ENCODE measurements around the gene GRM3. TPM values are rescaled to one million over a fixed set of nuclear protein-coding genes. Genes with fewer than 3 reads are reported as not detected.

The GRM3 gene
- total RNA-seq, 1 experiment from 2014 or later, result not detected

DNA sequence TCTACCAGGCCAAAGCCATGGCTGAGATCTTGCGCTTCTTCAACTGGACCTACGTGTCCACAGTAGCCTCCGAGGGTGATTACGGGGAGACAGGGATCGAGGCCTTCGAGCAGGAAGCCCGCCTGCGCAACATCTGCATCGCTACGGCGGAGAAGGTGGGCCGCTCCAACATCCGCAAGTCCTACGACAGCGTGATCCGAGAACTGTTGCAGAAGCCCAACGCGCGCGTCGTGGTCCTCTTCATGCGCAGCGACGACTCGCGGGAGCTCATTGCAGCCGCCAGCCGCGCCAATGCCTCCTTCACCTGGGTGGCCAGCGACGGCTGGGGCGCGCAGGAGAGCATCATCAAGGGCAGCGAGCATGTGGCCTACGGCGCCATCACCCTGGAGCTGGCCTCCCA, 142.7 kb downstream of the GRM3 start:
- BruUV-seq (replicated peaks), result no TSS peak
- ATAC-seq, result no peak
- Histone ChIP-seq H3K9ac (ENCODE audit: low read length) (no peak overlapping the region), H2AFZ (ENCODE audit: low read length) (no peak overlapping the region), H3K9me2 (replicated peaks; ENCODE audit: low read length) (no peaks in the 10 kb centered on the region), H3K79me2 (ENCODE audit: low read length) (no peaks in the 10 kb centered on the region), H3K36me3 (ENCODE audit: low read depth, low read length) (no peaks in the 10 kb centered on the region), H4K20me1 (ENCODE audit: low read length) (no peaks in the 10 kb centered on the region), H3K4me2 (ENCODE audit: low read length) (no peak overlapping the region), H3K27ac (ENCODE audit: low read length) (no peak overlapping the region), H3K9me3 (ENCODE audit: low read length) (no peaks in the 10 kb centered on the region), H3K4me1 (ENCODE audit: insufficient read depth, low read length) (no peaks in the 10 kb centered on the region), H3K4me3 (ENCODE audit: low read length) (no peak overlapping the region), H3K27me3 (ENCODE audit: low read length) (no peaks in the 10 kb centered on the region), H3F3A (ENCODE audit: low read length, unreplicated experiment) (no peaks in the 10 kb centered on the region)
- intact Hi-C loops (cut with micrococcal nuclease), result no loop called here
- POLR2A ChIA-PET (ENCODE audit: unreplicated experiment), result no interaction called here
- CTCF ChIA-PET, result no interaction called here
- no peak for DNase-seq
- TF ChIP-seq EZH2 (IDR thresholded peaks at IDR 0.05; ENCODE audit: low read length, unreplicated experiment), result no peak
- TF ChIP-seq, protein P1, sequence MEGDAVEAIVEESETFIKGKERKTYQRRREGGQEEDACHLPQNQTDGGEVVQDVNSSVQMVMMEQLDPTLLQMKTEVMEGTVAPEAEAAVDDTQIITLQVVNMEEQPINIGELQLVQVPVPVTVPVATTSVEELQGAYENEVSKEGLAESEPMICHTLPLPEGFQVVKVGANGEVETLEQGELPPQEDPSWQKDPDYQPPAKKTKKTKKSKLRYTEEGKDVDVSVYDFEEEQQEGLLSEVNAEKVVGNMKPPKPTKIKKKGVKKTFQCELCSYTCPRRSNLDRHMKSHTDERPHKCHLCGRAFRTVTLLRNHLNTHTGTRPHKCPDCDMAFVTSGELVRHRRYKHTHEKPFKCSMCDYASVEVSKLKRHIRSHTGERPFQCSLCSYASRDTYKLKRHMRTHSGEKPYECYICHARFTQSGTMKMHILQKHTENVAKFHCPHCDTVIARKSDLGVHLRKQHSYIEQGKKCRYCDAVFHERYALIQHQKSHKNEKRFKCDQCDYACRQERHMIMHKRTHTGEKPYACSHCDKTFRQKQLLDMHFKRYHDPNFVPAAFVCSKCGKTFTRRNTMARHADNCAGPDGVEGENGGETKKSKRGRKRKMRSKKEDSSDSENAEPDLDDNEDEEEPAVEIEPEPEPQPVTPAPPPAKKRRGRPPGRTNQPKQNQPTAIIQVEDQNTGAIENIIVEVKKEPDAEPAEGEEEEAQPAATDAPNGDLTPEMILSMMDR (conservative IDR thresholded peaks at IDR 0.05; ENCODE audit: low read depth, low read length), result no peak
- TF ChIP-seq EZH2phosphoT487 (IDR thresholded peaks at IDR 0.05; ENCODE audit: borderline replicate concordance, low read length), result no peak

DNA sequence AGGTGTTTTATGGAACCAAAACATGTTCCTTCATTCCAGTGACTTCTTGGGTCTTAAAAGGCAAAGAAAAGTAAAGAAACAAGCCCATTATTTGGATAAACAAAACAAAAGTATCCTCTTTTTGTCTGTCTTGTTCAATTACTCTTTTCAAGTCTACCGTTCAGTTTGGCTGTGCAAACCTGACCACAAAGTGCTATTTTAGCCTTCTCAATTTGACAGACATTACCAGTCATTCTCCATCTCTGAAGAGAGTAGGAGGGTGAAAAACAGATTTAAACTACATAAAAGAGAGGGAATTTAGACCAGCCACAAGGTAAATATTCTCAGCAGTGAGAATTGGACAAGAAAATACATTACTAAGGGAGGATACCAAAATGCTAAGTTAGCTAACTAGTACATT, 145.2 kb downstream of the GRM3 start:
- Histone ChIP-seq H3K79me2 (ENCODE audit: low read length) (no peaks in the 10 kb centered on the region), H3K4me1 (ENCODE audit: insufficient read depth, low read length) (no peaks in the 10 kb centered on the region), H3F3A (ENCODE audit: low read length, unreplicated experiment) (no peaks in the 10 kb centered on the region), H3K4me2 (ENCODE audit: low read length) (no peak overlapping the region), H3K9ac (ENCODE audit: low read length) (no peak overlapping the region), H2AFZ (ENCODE audit: low read length) (no peak overlapping the region), H3K27ac (ENCODE audit: low read length) (no peak overlapping the region), H3K9me2 (replicated peaks; ENCODE audit: low read length) (no peaks in the 10 kb centered on the region), H3K9me3 (ENCODE audit: low read length) (no peaks in the 10 kb centered on the region), H3K4me3 (ENCODE audit: low read length) (no peak overlapping the region), H3K27me3 (ENCODE audit: low read length) (no peaks in the 10 kb centered on the region), H4K20me1 (ENCODE audit: low read length) (no peaks in the 10 kb centered on the region), H3K36me3 (ENCODE audit: low read depth, low read length) (no peaks in the 10 kb centered on the region)
- ChIA-PET CTCF (no interaction called here), POLR2A (ENCODE audit: unreplicated experiment) (no interaction called here)
- no peak for DNase-seq
- TF ChIP-seq EZH2 (IDR thresholded peaks at IDR 0.05; ENCODE audit: low read length, unreplicated experiment) (no peak), EZH2phosphoT487 (IDR thresholded peaks at IDR 0.05; ENCODE audit: borderline replicate concordance, low read length) (no peak)
- TF ChIP-seq, protein P1 (conservative IDR thresholded peaks at IDR 0.05; ENCODE audit: low read depth, low read length), result no peak
- no peak for ATAC-seq
- BruUV-seq (replicated peaks), result no TSS peak
- intact Hi-C loops (cut with micrococcal nuclease), result no loop called here

- Histone ChIP-seq H3K27me3 (ENCODE audit: low read length) (no peaks in the 10 kb centered on the region), H3K9me3 (ENCODE audit: low read length) (no peaks in the 10 kb centered on the region), H4K20me1 (ENCODE audit: low read length) (no peaks in the 10 kb centered on the region), H3K79me2 (ENCODE audit: low read length) (no peaks in the 10 kb centered on the region), H3K4me2 (ENCODE audit: low read length) (no peak overlapping the region), H3F3A (ENCODE audit: low read length, unreplicated experiment) (no peaks in the 10 kb centered on the region), H3K4me3 (ENCODE audit: low read length) (no peak overlapping the region), H3K27ac (ENCODE audit: low read length) (no peak overlapping the region), H3K9ac (ENCODE audit: low read length) (no peak overlapping the region), H2AFZ (ENCODE audit: low read length) (no peak overlapping the region), H3K36me3 (ENCODE audit: low read depth, low read length) (no peaks in the 10 kb centered on the region), H3K9me2 (replicated peaks; ENCODE audit: low read length) (no peaks in the 10 kb centered on the region), H3K4me1 (ENCODE audit: insufficient read depth, low read length) (no peaks in the 10 kb centered on the region)
- TF ChIP-seq, protein P1 (conservative IDR thresholded peaks at IDR 0.05; ENCODE audit: low read depth, low read length), result no peak
- TF ChIP-seq EZH2phosphoT487 (IDR thresholded peaks at IDR 0.05; ENCODE audit: borderline replicate concordance, low read length) (no peak), EZH2 (IDR thresholded peaks at IDR 0.05; ENCODE audit: low read length, unreplicated experiment) (no peak)
- no peak for ATAC-seq
- BruUV-seq (replicated peaks), result no TSS peak
- no peak for DNase-seq
- ChIA-PET POLR2A (ENCODE audit: unreplicated experiment) (no interaction called here), CTCF (no interaction called here)
- intact Hi-C loops (cut with micrococcal nuclease), result no loop called here
Observed at GRCh38 chr7:86790383-86790782, 146.7 kb downstream of the GRM3 start.
